ENCODE measurements around the gene MLH3.

Gene MLH3

GRCh38 chr14:75091251-75091650, 40.0 kb upstream of the MLH3 start:
- H3K27me3 ChIP-seq (ENCODE audit: insufficient read depth, poor library complexity, severe bottlenecking): no peaks in the 10 kb centered on the region
- TF ChIP-seq REST (IDR thresholded peaks at IDR 0.05; ENCODE audit: insufficient replicate concordance, low read depth) (no peak), SPI1 (IDR thresholded peaks at IDR 0.05; ENCODE audit: borderline replicate concordance, low read depth) (no peak), GABPA (IDR thresholded peaks at IDR 0.05; ENCODE audit: low read depth) (no peak), POLR2AphosphoS5 (IDR thresholded peaks at IDR 0.05; ENCODE audit: low read depth) (no peak), CTCF (IDR thresholded peaks at IDR 0.05; ENCODE audit: insufficient read depth, low read length) (no peak)
- no peak for DNase-seq (ENCODE audit: low read depth in 1 of 2, low spot score in 1 of 2)
- H3K27ac ChIP-seq (replicated peaks): no peak overlapping the region
- no peak overlapping the region for H3K4me3 ChIP-seq (replicated peaks; ENCODE audit: insufficient read depth, low read length)

- TF ChIP-seq SPI1 (IDR thresholded peaks at IDR 0.05; ENCODE audit: borderline replicate concordance, low read depth): no peak
- TF ChIP-seq REST (IDR thresholded peaks at IDR 0.05; ENCODE audit: insufficient replicate concordance, low read depth): no peak
- no peak for TF ChIP-seq CTCF (IDR thresholded peaks at IDR 0.05; ENCODE audit: insufficient read depth, low read length)
- TF ChIP-seq POLR2AphosphoS5 (IDR thresholded peaks at IDR 0.05; ENCODE audit: low read depth): no peak
- TF ChIP-seq GABPA (IDR thresholded peaks at IDR 0.05; ENCODE audit: low read depth): no peak
- H3K27ac ChIP-seq (replicated peaks): no peak overlapping the region
- no peak overlapping the region for H3K4me3 ChIP-seq (replicated peaks; ENCODE audit: insufficient read depth, low read length)
- H3K27me3 ChIP-seq (ENCODE audit: insufficient read depth, poor library complexity, severe bottlenecking): no peaks in the 10 kb centered on the region
- no peak for DNase-seq (ENCODE audit: low read depth in 1 of 2, low spot score in 1 of 2)
Measured at GRCh38 chr14:75090353-75090752, 39.1 kb upstream of the MLH3 start.

GRCh38 chr14:75088566-75089373, 37.5 kb upstream of the MLH3 start:
- no peak for TF ChIP-seq GABPA (IDR thresholded peaks at IDR 0.05; ENCODE audit: low read depth)
- TF ChIP-seq SPI1 (IDR thresholded peaks at IDR 0.05; ENCODE audit: borderline replicate concordance, low read depth): no peak
- no peak overlapping the region for H3K27ac ChIP-seq (replicated peaks)
- no peaks in the 10 kb centered on the region for H3K27me3 ChIP-seq (ENCODE audit: insufficient read depth, poor library complexity, severe bottlenecking)
- DNase-seq (ENCODE audit: low read depth in 1 of 2, low spot score in 1 of 2): peak in 1 of 2 experiments; percentile 34
- no peak overlapping the region for H3K4me3 ChIP-seq (replicated peaks; ENCODE audit: insufficient read depth, low read length)

- DNase-seq (ENCODE audit: low read depth in 1 of 2, low spot score in 1 of 2): no peak
- Histone ChIP-seq H3K27ac (replicated peaks) (no peak overlapping the region), H3K4me3 (replicated peaks; ENCODE audit: insufficient read depth, low read length) (no peak overlapping the region), H3K27me3 (ENCODE audit: insufficient read depth, poor library complexity, severe bottlenecking) (no peaks in the 10 kb centered on the region)
- no peak for TF ChIP-seq GABPA (IDR thresholded peaks at IDR 0.05; ENCODE audit: low read depth)
- TF ChIP-seq POLR2AphosphoS5 (IDR thresholded peaks at IDR 0.05; ENCODE audit: low read depth): no peak
- no peak for TF ChIP-seq REST (IDR thresholded peaks at IDR 0.05; ENCODE audit: insufficient replicate concordance, low read depth)
- no peak for TF ChIP-seq SPI1 (IDR thresholded peaks at IDR 0.05; ENCODE audit: borderline replicate concordance, low read depth)
- TF ChIP-seq CTCF (IDR thresholded peaks at IDR 0.05; ENCODE audit: insufficient read depth, low read length): no peak
Measured at GRCh38 chr14:75088153-75088552, 36.9 kb upstream of the MLH3 start.
